ENCODE data around the gene GPRIN3.

The GPRIN3 gene

GRCh38 chr4:89299153-89299791, 8.3 kb downstream of the GPRIN3 start:
- Histone ChIP-seq H3K36me3 (ENCODE audit: control insufficient read depth, insufficient read depth, low read length) (no peaks in the 10 kb centered on the region), H2BK5ac (ENCODE audit: low read length) (no peak overlapping the region)

GRCh38 chr4:89298788-89299152, 8.8 kb downstream of the GPRIN3 start:
- H3K9ac ChIP-seq (ENCODE audit: low read length): no peak overlapping the region
- no peak overlapping the region for H3K4me2 ChIP-seq (ENCODE audit: low read length)
- H4K8ac ChIP-seq (ENCODE audit: low read depth, low read length): no peak overlapping the region
- no peak overlapping the region for H2BK120ac ChIP-seq (ENCODE audit: low read depth, low read length)
- DNase-seq: no peak
- H3K4ac ChIP-seq (ENCODE audit: low read depth, low read length): no peak overlapping the region
- no peaks in the 10 kb centered on the region for H3K4me1 ChIP-seq (ENCODE audit: control insufficient read depth, low read depth, low read length)
- H3K27me3 ChIP-seq (ENCODE audit: insufficient read depth, low read length, poor library complexity): no peaks in the 10 kb centered on the region
- H3K79me2 ChIP-seq (ENCODE audit: control insufficient read depth, insufficient read depth, low read length): no peaks in the 10 kb centered on the region
- no CpG with 5 or more reads among the region's 2 CpGs for WGBS (ENCODE audit: extremely low coverage, insufficient coverage, low lambda C conversion rate)
- H3K23ac ChIP-seq (ENCODE audit: low read length): no peak overlapping the region
- no peaks in the 10 kb centered on the region for H3K79me1 ChIP-seq (ENCODE audit: low read length)
- H2BK15ac ChIP-seq (replicated peaks; ENCODE audit: low read depth): no peak overlapping the region
- H2AK5ac ChIP-seq (ENCODE audit: low read length): no peak overlapping the region
- H2BK5ac ChIP-seq (ENCODE audit: low read length): no peak overlapping the region
- no peak overlapping the region for H3K18ac ChIP-seq (ENCODE audit: low read length)
- no peaks in the 10 kb centered on the region for H3K36me3 ChIP-seq (ENCODE audit: control insufficient read depth, insufficient read depth, low read length)
- no peak overlapping the region for H3K4me3 ChIP-seq (ENCODE audit: low read length)
- no peak overlapping the region for H3K56ac ChIP-seq (ENCODE audit: low read length)
- H4K5ac ChIP-seq (ENCODE audit: low read length): no peak overlapping the region
- H3K27ac ChIP-seq (ENCODE audit: low read depth, low read length): no peak overlapping the region

More at GRCh38 chr4:89299153-89299791, 8.3 kb downstream of the GPRIN3 start:
- Histone ChIP-seq H3K23ac (ENCODE audit: low read length) (no peak overlapping the region), H3K79me1 (ENCODE audit: low read length) (no peaks in the 10 kb centered on the region), H4K8ac (ENCODE audit: low read depth, low read length) (no peak overlapping the region), H3K18ac (ENCODE audit: low read length) (no peak overlapping the region), H2BK15ac (replicated peaks; ENCODE audit: low read depth) (no peak overlapping the region), H3K27me3 (ENCODE audit: insufficient read depth, low read length, poor library complexity) (no peaks in the 10 kb centered on the region), H3K9ac (ENCODE audit: low read length) (no peak overlapping the region), H3K4me3 (ENCODE audit: low read length) (no peak overlapping the region), H3K27ac (ENCODE audit: low read depth, low read length) (no peak overlapping the region), H3K4me2 (ENCODE audit: low read length) (no peak overlapping the region), H3K79me2 (ENCODE audit: control insufficient read depth, insufficient read depth, low read length) (peaks cover 2% of the 10 kb centered on the region), H3K4me1 (ENCODE audit: control insufficient read depth, low read depth, low read length) (no peaks in the 10 kb centered on the region), H2AK5ac (ENCODE audit: low read length) (no peak overlapping the region), H3K56ac (ENCODE audit: low read length) (no peak overlapping the region), H4K5ac (ENCODE audit: low read length) (no peak overlapping the region), H3K4ac (ENCODE audit: low read depth, low read length) (no peak overlapping the region), H2BK120ac (ENCODE audit: low read depth, low read length) (no peak overlapping the region)
- DNase-seq: no peak
- 100% methylated on average over 1 of the region's 10 CpGs for WGBS (ENCODE audit: extremely low coverage, insufficient coverage, low lambda C conversion rate)

- Histone ChIP-seq H3K79me2 (ENCODE audit: control insufficient read depth, insufficient read depth, low read length) (no peaks in the 10 kb centered on the region), H2AK5ac (ENCODE audit: low read length) (no peak overlapping the region), H3K4me1 (ENCODE audit: control insufficient read depth, low read depth, low read length) (no peaks in the 10 kb centered on the region), H2BK5ac (ENCODE audit: low read length) (no peak overlapping the region), H3K56ac (ENCODE audit: low read length) (no peak overlapping the region), H2BK120ac (ENCODE audit: low read depth, low read length) (no peak overlapping the region), H3K18ac (ENCODE audit: low read length) (no peak overlapping the region), H3K27ac (ENCODE audit: low read depth, low read length) (no peak overlapping the region), H3K4ac (ENCODE audit: low read depth, low read length) (no peak overlapping the region), H4K5ac (ENCODE audit: low read length) (no peak overlapping the region), H3K9ac (ENCODE audit: low read length) (no peak overlapping the region), H3K4me3 (ENCODE audit: low read length) (no peak overlapping the region), H3K27me3 (ENCODE audit: insufficient read depth, low read length, poor library complexity) (no peaks in the 10 kb centered on the region), H3K4me2 (ENCODE audit: low read length) (no peak overlapping the region), H3K79me1 (ENCODE audit: low read length) (no peaks in the 10 kb centered on the region), H4K8ac (ENCODE audit: low read depth, low read length) (no peak overlapping the region), H3K23ac (ENCODE audit: low read length) (peak overlapping the region; percentile 48), H2BK15ac (replicated peaks; ENCODE audit: low read depth) (no peak overlapping the region), H3K36me3 (ENCODE audit: control insufficient read depth, insufficient read depth, low read length) (no peaks in the 10 kb centered on the region)
- DNase-seq: no peak
- WGBS (ENCODE audit: extremely low coverage, insufficient coverage, low lambda C conversion rate): no CpG with 5 or more reads among the region's 2 CpGs
These were observed 9.4 kb downstream of the GPRIN3 start for GRCh38 chr4:89298155-89298554.

DNA sequence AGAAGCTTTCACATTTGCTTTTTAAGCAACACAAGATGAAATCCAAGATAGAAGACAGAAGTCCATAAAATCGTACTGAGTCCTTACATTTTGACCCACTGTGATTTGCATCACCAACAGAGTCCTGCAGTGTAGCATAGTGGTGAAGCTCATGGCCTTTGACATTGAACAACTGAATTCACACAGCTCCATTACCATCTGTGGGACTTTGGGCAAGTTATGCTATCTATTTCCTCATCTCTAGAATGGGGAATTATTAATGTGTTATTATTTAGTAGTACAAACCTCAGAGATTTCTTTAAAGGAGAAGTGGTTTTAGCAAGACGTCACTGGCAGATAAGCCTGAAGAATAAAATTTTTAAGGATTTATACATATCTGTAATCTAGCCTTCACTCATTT, 10.7 kb downstream of the GPRIN3 start:
- Histone ChIP-seq H4K5ac (ENCODE audit: low read length) (no peak overlapping the region), H2BK5ac (ENCODE audit: low read length) (no peak overlapping the region), H3K36me3 (ENCODE audit: control insufficient read depth, insufficient read depth, low read length) (no peaks in the 10 kb centered on the region), H3K27me3 (ENCODE audit: insufficient read depth, low read length, poor library complexity) (no peaks in the 10 kb centered on the region), H3K4me3 (ENCODE audit: low read length) (no peak overlapping the region), H3K9ac (ENCODE audit: low read length) (no peak overlapping the region), H2AK5ac (ENCODE audit: low read length) (no peak overlapping the region), H3K18ac (ENCODE audit: low read length) (no peak overlapping the region), H3K4ac (ENCODE audit: low read depth, low read length) (no peak overlapping the region), H2BK15ac (replicated peaks; ENCODE audit: low read depth) (no peak overlapping the region), H3K23ac (ENCODE audit: low read length) (no peak overlapping the region), H3K4me2 (ENCODE audit: low read length) (no peak overlapping the region), H3K79me2 (ENCODE audit: control insufficient read depth, insufficient read depth, low read length) (no peaks in the 10 kb centered on the region), H4K8ac (ENCODE audit: low read depth, low read length) (no peak overlapping the region), H3K27ac (ENCODE audit: low read depth, low read length) (no peak overlapping the region), H3K4me1 (ENCODE audit: control insufficient read depth, low read depth, low read length) (no peaks in the 10 kb centered on the region), H3K56ac (ENCODE audit: low read length) (no peak overlapping the region), H2BK120ac (ENCODE audit: low read depth, low read length) (no peak overlapping the region), H3K79me1 (ENCODE audit: low read length) (no peaks in the 10 kb centered on the region)
- WGBS (ENCODE audit: extremely low coverage, insufficient coverage, low lambda C conversion rate): no CpG with 5 or more reads among the region's 2 CpGs
- no peak for DNase-seq

GRCh38 chr4:89296399-89296798, 11.2 kb downstream of the GPRIN3 start:
- H4K5ac ChIP-seq (ENCODE audit: low read length): no peak overlapping the region
- no peaks in the 10 kb centered on the region for H3K79me1 ChIP-seq (ENCODE audit: low read length)
- no peaks in the 10 kb centered on the region for H3K4me1 ChIP-seq (ENCODE audit: control insufficient read depth, low read depth, low read length)
- no peaks in the 10 kb centered on the region for H3K36me3 ChIP-seq (ENCODE audit: control insufficient read depth, insufficient read depth, low read length)
- H2AK5ac ChIP-seq (ENCODE audit: low read length): no peak overlapping the region
- DNase-seq: no peak
- H3K27ac ChIP-seq (ENCODE audit: low read depth, low read length): no peak overlapping the region
- no peak overlapping the region for H4K8ac ChIP-seq (ENCODE audit: low read depth, low read length)
- no peaks in the 10 kb centered on the region for H3K79me2 ChIP-seq (ENCODE audit: control insufficient read depth, insufficient read depth, low read length)
- no peak overlapping the region for H3K4me2 ChIP-seq (ENCODE audit: low read length)
- H3K27me3 ChIP-seq (ENCODE audit: insufficient read depth, low read length, poor library complexity): no peaks in the 10 kb centered on the region
- H3K18ac ChIP-seq (ENCODE audit: low read length): no peak overlapping the region
- no peak overlapping the region for H2BK5ac ChIP-seq (ENCODE audit: low read length)
- H2BK120ac ChIP-seq (ENCODE audit: low read depth, low read length): no peak overlapping the region
- no CpG with 5 or more reads among the region's 1 CpG for WGBS (ENCODE audit: extremely low coverage, insufficient coverage, low lambda C conversion rate)
- no peak overlapping the region for H3K4me3 ChIP-seq (ENCODE audit: low read length)
- H3K4ac ChIP-seq (ENCODE audit: low read depth, low read length): no peak overlapping the region
- no peak overlapping the region for H2BK15ac ChIP-seq (replicated peaks; ENCODE audit: low read depth)
- no peak overlapping the region for H3K56ac ChIP-seq (ENCODE audit: low read length)
- H3K9ac ChIP-seq (ENCODE audit: low read length): no peak overlapping the region
- no peak overlapping the region for H3K23ac ChIP-seq (ENCODE audit: low read length)

- Histone ChIP-seq H3K79me2 (ENCODE audit: control insufficient read depth, insufficient read depth, low read length) (no peaks in the 10 kb centered on the region), H4K5ac (ENCODE audit: low read length) (no peak overlapping the region), H2BK120ac (ENCODE audit: low read depth, low read length) (no peak overlapping the region), H3K27ac (ENCODE audit: low read depth, low read length) (no peak overlapping the region), H3K56ac (ENCODE audit: low read length) (no peak overlapping the region), H3K18ac (ENCODE audit: low read length) (no peak overlapping the region), H3K4me3 (ENCODE audit: low read length) (no peak overlapping the region), H3K79me1 (ENCODE audit: low read length) (no peaks in the 10 kb centered on the region), H3K4me2 (ENCODE audit: low read length) (no peak overlapping the region), H2BK15ac (replicated peaks; ENCODE audit: low read depth) (no peak overlapping the region), H2BK5ac (ENCODE audit: low read length) (no peak overlapping the region), H4K8ac (ENCODE audit: low read depth, low read length) (no peak overlapping the region), H3K27me3 (ENCODE audit: insufficient read depth, low read length, poor library complexity) (no peaks in the 10 kb centered on the region), H3K23ac (ENCODE audit: low read length) (no peak overlapping the region), H3K36me3 (ENCODE audit: control insufficient read depth, insufficient read depth, low read length) (no peaks in the 10 kb centered on the region), H3K4me1 (ENCODE audit: control insufficient read depth, low read depth, low read length) (no peaks in the 10 kb centered on the region), H3K9ac (ENCODE audit: low read length) (no peak overlapping the region), H2AK5ac (ENCODE audit: low read length) (no peak overlapping the region), H3K4ac (ENCODE audit: low read depth, low read length) (no peak overlapping the region)
- DNase-seq: no peak
- WGBS (ENCODE audit: extremely low coverage, insufficient coverage, low lambda C conversion rate): no CpG with 5 or more reads among the region's 3 CpGs
These were observed 12.1 kb downstream of the GPRIN3 start for GRCh38 chr4:89295415-89295927.
